HG03439 (cell line): Measurements from ENCODE around the gene AP3B2.

Experiments
- ATAC-seq: cut with Tn5 transposase; IDR thresholded peaks from one replicate; pipeline ENCODE4 v1.9.1; 2021; ENCODE audit warnings: mild to moderate bottlenecking, moderate library complexity; ENCODE audit not compliant: unreplicated experiment

The AP3B2 gene

DNA sequence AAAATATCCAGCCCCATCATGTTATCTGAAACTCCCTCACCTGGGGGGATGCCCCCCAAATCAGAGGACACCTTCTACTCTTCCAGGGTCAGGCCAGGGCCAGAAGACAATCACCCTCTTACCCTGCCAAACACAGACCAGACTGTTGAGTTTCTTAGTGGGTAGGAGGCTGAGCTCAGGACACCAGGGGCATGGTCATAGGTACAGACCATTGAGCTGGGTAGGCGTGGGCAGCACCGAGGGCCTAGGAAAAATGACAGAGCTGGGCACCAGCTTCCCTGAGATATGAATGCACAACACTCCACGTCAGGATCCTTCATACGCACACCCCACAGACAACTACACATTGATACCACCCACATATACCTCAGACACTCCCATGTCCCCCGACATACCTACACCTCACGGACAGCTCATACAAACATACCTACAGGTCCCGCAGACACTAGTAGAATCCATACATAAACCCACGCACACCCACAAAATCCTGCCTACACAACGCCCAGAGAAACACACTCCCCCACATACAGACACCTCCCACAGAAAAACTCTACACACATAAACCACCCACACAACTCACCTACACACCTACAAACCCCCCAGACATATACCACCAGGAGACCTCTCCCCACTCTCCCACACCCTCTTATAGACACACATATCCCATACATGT is 11.8 kb downstream of the AP3B2 start:
- no peak for ATAC-seq

DNA sequence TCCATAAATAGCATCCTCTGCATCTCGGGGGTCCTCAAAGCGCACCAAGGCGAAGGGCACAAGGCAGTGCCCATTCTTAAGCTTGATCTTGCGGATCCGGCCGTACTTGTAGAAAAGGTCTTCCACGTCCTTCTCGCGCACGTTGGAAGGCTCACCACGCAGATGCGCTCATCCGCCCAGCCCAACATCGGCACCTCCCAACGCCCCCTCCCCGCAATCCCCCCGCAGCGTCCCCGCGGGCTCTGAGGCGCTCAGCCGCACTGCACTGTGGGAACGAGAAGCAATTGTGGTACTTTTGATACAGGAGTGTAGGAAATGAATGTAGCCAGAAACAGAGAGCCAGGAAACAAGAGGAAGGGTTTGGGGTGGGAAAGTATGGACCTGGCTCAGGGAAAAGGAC is 17.5 kb downstream of the AP3B2 start:
- ATAC-seq = no peak

DNA sequence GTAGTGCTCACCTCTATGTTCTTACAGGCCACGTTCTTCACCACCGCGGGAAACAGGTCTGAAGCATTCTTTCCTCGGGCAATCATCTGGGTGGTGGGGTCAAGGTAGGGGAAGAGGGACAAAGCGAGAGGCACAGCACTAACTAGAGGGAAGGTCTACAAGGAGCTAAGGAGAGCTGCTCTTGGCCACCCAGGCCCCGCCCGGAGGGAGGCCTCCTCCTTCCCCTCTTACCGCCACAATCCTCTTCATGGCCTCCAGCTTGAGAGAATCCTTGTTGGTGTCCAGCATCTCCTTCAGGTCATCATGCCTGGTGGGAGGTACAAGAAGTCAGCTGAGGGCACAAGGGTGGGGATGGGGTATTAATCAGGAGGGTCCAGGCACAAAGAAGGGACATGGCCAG is 20.5 kb downstream of the AP3B2 start:
- no peak for ATAC-seq

DNA sequence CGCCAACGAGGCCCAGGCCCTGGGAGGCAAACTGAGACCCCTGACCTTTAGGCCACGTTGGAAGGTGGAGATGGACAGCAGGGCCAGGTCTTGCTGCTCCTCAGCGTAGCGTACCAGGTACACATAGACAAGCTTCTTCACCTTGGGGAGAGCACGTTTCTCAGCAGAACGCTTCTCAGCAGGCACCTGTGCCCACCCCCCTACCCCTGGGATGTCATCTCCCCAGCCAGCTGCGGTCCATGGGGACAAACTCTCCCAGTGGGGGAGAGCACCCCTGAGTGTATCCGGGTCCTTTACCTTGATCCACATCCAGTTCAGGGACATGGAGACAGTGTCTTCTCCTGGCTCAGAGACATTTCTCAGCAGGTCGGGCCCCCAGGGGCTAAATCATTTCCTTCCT is 21.0 kb downstream of the AP3B2 start:
- ATAC-seq = no peak

DNA sequence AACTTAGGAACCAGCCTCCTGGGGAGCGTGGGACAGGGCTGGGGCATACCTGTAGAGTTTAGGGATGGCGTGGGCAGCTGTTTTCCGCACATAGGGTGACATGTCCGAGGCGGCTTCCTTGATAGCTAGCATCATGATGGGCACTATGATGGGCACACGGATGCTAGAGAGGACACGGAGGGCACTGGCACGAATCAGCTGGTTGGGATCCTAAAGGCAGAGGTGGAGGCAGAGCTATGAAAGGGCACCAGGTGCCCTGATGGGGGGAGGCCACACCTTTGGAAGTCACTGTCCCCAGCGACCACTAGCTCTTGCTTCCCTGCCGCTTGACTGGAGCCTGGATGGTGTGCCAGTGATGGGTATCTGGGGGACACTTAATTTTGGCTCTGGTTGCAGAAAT is 28.3 kb downstream of the AP3B2 start:
- no peak for ATAC-seq

DNA sequence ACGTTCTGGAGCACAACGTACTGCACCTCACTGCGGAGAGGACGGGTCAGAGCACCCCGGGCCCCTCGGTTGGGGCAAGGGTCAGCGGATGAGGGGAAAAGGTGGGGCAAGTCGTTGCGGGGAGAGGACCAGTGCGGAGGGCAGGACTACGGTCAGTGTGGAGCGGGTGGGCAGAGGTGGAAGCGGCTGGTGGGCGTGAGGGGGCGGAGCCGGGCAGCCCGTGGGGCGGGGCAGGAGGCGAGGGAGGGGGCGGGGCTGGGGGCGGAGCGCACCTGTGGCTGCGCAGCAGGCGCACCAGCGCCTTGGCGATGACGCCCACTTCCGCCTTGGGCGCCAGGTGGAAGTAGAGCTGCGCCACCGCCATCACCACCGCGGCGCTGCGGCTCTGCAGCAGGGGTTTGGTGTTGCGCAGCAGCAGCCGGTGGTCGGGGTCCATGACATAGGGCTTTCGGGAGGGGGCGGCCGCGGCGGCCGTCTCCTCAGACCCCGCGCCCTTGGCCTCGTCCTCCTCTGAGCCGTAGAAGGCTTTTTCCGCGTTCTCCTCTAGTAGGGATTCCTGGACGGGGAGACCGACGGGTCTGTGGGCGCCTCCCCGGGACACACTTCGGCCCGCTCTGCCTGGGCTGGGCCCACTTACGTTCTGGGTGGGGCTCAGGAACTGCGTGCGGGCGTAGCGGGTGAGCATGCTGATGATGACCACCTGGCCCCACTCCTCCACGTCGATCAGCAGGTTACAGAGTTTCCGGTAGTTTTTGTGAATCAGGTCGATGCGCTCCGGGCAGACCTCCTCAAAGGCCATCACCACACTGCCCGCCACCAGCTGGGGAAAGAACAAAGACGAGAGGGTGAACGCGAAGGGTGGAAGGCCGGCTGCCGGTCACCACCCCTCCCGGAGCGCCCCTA is 29.2 kb downstream of the AP3B2 start:
- ATAC-seq = peak; percentile 63

DNA sequence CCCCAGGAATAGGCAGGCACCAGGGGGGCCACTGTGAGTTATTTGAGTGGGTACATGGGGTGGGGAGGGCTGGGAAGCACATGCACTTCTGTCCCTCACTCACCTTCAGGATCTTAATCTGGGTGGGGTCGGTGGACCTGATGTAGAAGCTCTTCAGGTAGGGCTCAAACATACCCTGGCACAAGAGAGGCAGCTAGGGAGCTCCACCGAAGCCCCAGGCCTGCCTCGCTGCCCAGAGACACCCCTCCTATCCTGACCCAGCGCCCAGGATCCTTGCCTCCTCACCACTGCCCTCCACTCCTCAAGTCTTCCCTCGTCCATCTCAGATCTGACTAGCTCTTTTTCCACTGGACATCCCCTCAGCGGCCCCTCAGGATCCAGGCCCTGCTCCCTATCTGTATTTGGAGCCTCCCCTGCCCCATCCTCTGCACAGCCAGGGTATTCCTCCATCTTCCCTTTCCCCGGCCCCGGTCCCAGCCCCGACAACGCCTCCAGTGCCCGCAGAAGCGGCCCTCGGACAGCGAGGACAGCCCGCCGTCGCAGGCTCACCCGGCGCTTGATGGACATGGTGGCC is 30.0 kb downstream of the AP3B2 start:
- no peak for ATAC-seq

DNA sequence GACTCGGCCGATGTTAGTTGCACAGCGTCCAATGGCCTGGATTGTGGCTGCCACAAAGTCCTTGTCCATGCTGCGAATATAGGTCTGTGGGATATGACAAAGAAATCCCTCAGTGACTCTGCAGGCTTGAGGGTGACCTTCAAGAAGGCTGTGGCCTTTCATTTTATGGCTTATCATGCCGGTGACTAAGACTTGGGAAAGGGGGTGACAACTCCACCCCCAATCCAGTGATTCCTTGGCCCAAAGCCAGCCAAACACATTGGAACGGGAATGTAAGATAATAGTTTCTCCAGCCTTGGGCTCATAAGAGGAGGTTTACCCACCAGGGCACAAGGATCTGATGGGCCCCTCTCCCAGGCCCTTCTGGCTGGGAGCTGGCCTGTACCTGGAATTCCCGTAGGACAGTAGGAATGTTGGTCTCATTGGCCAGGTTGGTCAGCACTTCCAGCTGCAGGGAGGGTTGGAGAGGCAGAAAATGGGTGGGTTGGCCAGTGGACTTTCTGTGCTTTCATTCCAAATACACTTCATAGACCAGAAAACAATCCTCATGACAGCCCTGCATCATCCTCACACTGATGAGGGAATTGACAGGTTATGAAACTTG is 31.9 kb downstream of the AP3B2 start:
- no peak for ATAC-seq

DNA sequence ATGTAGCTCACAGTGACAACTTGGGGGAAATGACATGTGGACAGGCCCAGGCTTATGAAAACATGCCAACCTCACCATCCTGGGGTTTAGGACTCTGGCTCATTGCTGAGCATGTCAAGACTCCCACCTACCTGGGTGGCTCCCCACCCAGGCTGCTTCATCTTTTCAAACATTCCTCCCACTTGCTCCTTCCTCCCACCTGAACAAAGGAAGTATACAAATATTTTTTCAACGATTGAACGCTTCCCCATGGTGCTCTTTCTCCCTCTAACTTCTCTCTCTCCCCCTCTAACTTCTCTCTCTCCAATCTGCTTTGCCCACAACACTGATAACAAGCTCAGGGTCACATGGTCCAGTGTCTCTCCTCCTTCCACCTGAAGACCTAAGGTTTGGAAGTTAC is 34.8 kb downstream of the AP3B2 start:
- ATAC-seq = no peak

DNA sequence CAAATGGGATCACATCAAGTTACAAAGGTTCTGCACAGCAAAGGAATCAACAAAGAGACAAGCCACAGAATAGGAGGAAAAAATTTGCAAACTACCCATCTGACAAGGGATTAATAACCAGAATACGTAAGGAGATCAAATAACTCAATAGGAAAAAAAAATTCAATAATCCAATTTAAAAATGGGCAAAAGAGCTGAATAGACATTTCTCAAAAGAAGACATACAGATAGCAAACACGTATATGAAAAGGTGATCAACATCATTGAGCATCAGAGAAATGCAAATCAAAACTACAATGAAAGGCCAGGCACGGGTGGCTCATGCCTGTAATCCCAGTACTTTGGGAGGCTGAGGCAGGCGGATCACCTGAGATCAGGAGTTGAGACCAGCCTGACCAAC is 39.0 kb downstream of the AP3B2 start:
- no peak for ATAC-seq

DNA sequence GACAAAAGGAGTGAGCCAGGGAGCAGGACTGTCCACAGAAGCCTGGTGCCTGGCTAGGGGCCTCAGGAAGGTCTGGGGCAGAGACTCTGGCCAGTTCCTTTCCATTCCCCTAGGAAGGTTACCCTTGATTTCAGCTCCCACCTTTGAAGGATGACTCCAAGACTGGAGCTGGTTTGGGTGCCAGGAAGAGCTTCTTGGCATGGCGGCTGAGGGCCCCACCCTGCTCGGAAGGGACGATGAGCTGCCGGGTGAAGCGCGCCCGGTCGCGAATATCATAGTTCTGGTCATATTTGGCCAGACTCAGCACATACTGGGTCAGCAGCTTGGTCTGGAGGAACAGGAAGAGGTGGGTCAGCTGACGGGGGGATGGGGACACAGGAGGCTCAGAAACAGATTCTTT is 43.1 kb downstream of the AP3B2 start:
- ATAC-seq = no peak

DNA sequence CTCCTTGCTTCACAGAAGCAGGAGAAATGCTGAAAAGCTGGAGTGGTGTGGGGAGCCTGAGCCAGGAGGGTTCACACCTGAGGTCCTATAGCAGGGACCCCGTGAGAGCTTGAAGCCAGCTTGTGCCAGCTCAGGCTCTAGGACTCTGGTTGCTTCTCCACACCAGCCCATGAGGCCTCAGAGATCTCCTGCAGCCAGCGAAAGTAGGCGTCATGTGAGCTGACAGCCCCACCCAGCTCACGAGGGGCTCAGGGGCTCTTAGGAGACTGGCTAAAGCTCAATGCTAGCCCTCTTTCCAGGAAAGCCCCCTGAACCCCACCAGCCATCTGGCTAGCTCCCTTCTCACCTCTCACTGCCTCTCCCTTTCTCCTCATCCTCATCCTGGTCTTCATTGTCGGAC is 45.7 kb downstream of the AP3B2 start:
- no peak for ATAC-seq

DNA sequence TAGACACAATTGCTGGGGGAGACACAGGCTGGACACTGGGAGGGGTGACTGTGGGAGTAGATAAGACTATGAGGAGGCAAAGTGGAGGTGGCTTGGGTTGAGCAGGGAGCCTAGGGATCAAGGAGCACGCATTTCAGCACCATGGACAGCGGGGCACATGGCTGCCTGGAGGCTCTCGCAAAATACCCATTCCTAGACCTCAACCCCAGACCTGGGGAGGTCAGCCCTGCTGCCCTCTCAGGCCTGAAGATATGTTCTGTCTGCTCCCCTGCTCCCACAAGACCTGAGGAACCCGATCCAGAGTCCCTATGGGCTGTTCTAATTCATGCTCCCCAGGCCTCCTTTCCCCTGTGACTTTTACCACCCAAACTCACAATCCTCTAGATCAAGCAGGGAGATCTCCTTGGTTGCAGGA is 46.5 kb downstream of the AP3B2 start:
- ATAC-seq = no peak

DNA sequence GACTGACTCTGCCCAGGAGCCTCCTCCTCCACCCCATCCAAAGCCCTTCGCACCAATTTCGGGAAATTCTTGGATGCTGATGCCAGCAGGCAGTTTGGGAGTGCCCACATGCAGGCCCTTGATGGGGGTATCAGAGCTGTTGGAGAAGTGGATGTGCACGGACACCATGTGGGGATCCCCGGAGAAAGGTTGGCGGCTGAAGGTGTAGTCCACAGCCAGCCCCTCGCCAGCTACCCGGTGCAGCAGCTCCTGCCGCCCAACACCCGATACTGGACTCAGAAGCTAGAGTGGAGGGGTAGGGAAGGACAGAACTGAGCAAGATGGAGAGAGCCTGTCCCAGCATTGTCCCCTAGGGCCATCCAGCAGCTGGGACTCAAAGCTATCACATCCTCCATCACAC is 47.0 kb downstream of the AP3B2 start:
- ATAC-seq = no peak

DNA sequence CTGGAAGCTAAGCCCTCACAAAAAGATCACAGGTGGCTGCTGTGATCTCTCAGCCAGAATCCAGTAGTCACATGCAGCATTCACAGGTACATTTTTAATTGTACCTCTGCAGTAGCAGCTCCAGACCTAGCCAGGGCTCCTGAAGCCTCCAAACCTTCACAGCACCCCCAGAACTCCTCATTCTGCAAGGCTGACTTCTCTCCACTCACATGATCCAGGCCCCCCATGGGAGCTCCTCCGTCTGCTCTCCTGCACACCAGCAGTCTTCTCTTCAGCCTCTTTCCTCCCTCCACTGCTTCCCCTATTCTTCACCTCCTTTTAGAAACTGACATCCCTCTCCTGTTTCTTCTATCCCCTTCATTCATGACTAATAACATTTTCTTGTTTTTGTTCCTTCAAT is 49.3 kb downstream of the AP3B2 start:
- no peak for ATAC-seq

DNA sequence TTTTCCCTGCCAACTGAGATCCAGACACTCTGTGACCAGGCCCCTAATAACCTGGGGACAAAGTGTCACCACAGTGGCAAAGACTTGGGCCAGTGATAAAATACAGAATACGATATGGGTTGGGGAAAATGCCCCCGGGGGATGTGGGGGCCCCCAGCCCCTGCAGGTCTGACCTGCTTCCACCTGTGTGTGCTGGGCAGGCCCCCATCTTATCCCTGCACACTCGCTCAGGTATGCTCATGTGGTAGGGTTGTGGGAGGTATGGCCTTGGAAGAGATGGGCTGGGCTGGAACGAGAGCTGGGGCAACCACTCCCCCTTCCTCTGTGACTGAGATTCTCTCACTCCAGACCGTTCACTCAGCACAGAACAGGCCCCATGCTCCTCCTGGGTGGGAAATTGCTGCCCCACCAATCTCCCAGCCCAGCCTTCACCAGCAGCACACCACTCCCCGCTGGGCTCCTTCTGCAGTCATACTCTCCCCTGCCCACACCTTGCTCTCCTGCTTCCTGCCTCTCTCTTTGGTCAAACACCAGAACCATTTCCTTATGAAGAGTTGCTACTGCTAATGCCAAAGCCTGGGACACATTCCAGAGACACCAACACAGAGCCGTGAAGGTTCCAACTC is 52.9 kb downstream of the AP3B2 start:
- ATAC-seq = no peak

DNA sequence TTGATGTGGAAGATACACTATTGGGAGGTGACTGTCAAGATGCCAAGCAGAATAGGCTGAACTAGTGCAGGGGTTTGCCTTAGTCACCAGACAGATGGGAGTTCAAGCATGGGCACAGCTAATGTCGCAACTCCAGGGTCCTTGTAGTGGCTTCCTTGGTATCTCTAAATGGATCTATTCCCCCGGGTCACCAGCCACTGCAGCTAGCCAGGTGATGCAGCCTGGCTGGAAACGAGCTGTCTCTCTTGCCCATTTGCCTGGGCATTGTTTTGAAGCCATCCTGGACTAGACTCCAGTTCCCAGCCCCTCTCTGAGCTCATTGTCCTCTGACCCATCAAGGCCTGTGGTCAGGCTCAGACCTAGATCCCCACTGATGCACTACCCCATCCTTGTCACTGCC is 54.1 kb downstream of the AP3B2 start:
- ATAC-seq = no peak

DNA sequence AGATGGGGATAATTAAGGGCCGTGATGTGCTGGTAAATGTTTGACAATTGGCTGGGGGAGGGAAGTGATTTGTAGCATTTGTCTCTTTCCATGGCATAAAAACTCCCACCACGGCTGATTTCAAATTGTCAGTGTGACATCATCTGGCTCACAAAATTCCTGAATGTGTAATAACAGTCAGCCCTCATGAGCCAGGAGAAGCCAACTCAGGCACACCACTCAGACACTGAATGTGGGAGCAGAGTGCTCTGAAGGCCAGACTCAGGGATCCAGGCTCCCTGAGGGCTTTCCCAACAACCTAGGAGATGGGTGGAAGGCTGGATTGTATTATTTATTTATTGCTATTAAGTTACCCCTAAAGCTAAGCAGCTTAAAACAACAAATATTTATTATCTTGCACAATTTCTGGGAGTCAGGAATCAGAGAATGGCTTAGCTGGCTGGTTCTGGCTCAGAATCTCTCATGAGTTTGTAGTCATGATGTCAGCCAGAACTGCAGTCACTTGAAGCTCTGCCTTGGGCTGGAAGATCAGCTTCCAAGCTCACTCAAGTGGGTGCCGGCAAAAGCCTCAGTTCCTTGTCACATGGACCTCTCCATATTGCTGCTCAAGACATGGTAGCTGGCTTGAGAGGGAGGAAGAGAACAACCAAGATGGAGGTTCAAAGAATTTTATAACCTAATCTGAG is 56.0 kb downstream of the AP3B2 start:
- ATAC-seq = no peak

DNA sequence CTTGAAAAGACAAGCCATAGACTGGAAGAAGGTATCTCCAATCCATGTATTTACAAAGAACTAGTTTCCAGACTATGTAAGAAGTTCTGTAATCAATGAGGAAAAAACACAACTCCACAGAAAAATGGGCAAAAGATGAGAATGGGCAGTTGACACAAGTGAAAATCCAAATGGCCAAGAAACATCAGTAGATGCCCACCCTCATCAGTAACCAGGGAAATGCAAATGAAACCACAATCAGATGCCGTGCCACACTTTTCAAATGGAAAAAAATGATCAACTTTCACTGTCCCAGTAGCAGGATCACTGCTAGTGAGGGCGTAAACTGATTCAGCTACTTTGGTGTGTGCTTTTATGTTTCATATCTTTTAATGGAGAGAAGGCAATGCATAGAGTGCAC is 58.0 kb downstream of the AP3B2 start:
- no peak for ATAC-seq

DNA sequence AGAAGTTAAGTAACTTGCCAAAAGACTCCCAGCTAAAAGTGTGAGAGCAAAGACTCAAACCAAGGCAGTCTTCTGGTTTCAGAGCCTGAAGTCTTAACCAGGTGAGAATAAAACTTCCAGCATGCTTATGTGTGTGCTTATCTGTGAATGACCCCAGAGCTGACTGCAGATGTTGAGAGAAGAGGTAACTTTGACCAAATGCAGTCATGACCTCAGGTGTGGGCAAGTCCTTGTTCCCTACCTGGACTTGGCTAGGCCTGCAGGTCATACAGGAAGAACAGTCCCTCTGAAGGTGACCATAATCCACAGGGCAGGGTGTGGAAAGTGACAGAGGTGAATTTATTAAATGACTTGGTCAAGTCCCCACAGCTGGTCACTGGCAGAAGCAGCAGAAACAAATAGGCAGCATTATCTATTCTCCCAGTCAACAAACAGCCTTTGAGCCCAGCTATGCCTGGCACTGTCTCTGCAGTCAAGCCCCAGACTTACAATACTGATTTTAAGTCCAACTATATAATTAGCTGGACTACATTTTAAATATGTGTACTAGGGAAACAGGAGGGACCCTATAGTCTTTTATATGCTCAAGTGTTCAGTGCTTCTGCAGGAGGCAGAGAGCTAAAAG is 59.5 kb downstream of the AP3B2 start:
- ATAC-seq = no peak
